Measurements from ENCODE around the gene CEL. TPM values are rescaled to one million over a fixed set of nuclear protein-coding genes. Genes with fewer than 3 reads are reported as not detected.

The CEL gene
- total RNA-seq, 1 experiment from 2014 or later, result 2.8 TPM

DNA sequence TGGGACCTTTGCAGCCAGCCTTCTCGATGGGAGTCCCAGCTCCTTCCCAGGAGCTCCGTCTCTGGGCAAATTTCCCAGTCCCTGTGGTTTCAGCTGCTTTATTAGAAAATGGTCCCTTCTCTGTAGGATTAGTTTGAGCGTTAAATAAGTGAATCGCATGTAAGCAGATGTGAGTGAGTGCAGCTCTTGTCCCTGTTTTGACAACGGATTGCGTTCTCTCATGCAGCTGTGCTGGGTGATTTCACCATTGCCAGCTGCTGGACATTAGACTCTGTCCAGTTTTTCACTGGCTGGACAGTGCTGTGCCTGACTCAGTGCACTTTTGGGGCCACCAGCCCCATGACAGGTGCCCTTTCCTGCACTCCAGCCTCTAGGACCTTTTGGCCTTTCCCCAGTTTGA, 11.6 kb upstream of the CEL start:
- H3K4me1 ChIP-seq (ENCODE audit: insufficient read depth, low read length, poor library complexity, severe bottlenecking), result no peaks in the 10 kb centered on the region
- H3K9me3 ChIP-seq (ENCODE audit: low read depth, low read length, poor library complexity, severe bottlenecking), result no peaks in the 10 kb centered on the region
- H3K27ac ChIP-seq (ENCODE audit: low read depth, low read length, poor library complexity, severe bottlenecking), result no peak overlapping the region
- peak; percentile 31 for DNase-seq (ENCODE audit: low spot score)
- ChIA-PET CTCF (no interaction called here), POLR2A (ENCODE audit: low non-redundant PET) (no interaction called here)
- intact Hi-C loops (cut with micrococcal nuclease; ENCODE audit: unreplicated experiment), result no loop called here
- no peaks in the 10 kb centered on the region for H3K27me3 ChIP-seq (replicated peaks; ENCODE audit: insufficient read depth, low read depth, low read length, poor library complexity)
- no peak for TF ChIP-seq EZH2 (IDR thresholded peaks at IDR 0.05; ENCODE audit: borderline replicate concordance, low read depth, low read length, poor library complexity, severe bottlenecking)
- TF ChIP-seq, protein P1, sequence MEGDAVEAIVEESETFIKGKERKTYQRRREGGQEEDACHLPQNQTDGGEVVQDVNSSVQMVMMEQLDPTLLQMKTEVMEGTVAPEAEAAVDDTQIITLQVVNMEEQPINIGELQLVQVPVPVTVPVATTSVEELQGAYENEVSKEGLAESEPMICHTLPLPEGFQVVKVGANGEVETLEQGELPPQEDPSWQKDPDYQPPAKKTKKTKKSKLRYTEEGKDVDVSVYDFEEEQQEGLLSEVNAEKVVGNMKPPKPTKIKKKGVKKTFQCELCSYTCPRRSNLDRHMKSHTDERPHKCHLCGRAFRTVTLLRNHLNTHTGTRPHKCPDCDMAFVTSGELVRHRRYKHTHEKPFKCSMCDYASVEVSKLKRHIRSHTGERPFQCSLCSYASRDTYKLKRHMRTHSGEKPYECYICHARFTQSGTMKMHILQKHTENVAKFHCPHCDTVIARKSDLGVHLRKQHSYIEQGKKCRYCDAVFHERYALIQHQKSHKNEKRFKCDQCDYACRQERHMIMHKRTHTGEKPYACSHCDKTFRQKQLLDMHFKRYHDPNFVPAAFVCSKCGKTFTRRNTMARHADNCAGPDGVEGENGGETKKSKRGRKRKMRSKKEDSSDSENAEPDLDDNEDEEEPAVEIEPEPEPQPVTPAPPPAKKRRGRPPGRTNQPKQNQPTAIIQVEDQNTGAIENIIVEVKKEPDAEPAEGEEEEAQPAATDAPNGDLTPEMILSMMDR (conservative IDR thresholded peaks at IDR 0.05; ENCODE audit: low read depth, low read length), result no peak
- H3K4me3 ChIP-seq (ENCODE audit: low read depth, low read length, poor library complexity, severe bottlenecking), result no peak overlapping the region
- no TSS peak for BruUV-seq (replicated peaks)
- H3K36me3 ChIP-seq (ENCODE audit: insufficient read depth, low read length, poor library complexity, severe bottlenecking), result peaks cover 62% of the 10 kb centered on the region

DNA sequence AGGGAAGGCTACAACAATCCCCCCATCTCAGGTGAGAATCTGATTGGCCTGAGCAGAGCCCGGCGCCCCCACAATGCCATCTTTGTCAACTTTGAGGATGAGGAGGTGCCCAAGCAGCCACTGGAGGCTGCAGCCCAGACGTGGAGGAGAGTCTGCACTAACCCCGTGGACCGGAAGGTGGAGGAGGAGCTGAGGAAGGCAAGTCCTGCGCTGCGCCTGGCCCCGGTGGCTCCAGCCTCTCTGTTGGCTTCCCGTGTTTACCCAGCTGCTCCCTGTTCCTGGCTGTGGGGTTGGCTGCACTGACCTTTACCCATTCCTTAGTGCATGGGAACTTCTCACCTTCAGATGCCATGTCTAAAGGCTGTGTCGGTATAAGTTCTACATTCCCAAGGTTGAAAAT, 11.0 kb upstream of the CEL start:
- Histone ChIP-seq H3K4me3 (ENCODE audit: low read depth, low read length, poor library complexity, severe bottlenecking) (no peak overlapping the region), H3K27me3 (replicated peaks; ENCODE audit: insufficient read depth, low read depth, low read length, poor library complexity) (no peaks in the 10 kb centered on the region), H3K9me3 (ENCODE audit: low read depth, low read length, poor library complexity, severe bottlenecking) (no peaks in the 10 kb centered on the region), H3K27ac (ENCODE audit: low read depth, low read length, poor library complexity, severe bottlenecking) (no peak overlapping the region), H3K36me3 (ENCODE audit: insufficient read depth, low read length, poor library complexity, severe bottlenecking) (peaks cover 63% of the 10 kb centered on the region), H3K4me1 (ENCODE audit: insufficient read depth, low read length, poor library complexity, severe bottlenecking) (no peaks in the 10 kb centered on the region)
- TF ChIP-seq, protein P1 (conservative IDR thresholded peaks at IDR 0.05; ENCODE audit: low read depth, low read length), result no peak
- ChIA-PET CTCF (no interaction called here), POLR2A (ENCODE audit: low non-redundant PET) (no interaction called here)
- DNase-seq (ENCODE audit: low spot score), result no peak
- intact Hi-C loops (cut with micrococcal nuclease; ENCODE audit: unreplicated experiment), result no loop called here
- BruUV-seq (replicated peaks), result no TSS peak

DNA sequence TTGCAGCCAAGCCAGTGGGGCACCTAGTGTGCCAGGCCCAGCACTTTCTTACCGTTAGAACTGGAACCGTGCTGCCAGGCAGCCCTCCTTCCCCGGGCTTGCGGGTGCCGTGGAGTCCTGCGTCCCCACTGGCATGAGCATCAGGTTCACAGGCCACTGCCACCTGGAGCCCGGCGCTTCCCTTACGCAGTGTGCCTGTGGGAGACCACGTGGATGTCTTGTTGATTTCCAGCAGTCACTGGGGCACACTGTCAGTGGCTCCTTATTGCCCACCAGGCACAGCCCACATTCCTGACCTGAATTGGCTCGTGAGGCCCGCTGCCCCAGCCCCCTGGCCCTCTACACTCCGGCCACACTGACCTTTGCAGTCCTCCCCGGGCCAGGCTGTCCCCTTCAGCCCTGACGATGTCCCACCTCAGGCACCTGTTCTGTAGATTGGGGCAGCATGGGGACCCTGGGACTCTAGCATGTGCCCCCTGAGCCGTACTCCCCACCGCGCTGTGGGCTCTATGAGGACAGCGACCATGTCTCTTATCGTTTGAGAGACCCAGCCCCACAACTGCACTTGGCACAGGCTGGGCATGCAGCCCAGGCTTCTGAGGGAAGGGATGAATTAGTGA, 10.4 kb upstream of the CEL start:
- no peak for TF ChIP-seq EZH2 (IDR thresholded peaks at IDR 0.05; ENCODE audit: borderline replicate concordance, low read depth, low read length, poor library complexity, severe bottlenecking)
- TF ChIP-seq, protein P1 (conservative IDR thresholded peaks at IDR 0.05; ENCODE audit: low read depth, low read length), result no peak
- Histone ChIP-seq H3K27me3 (replicated peaks; ENCODE audit: insufficient read depth, low read depth, low read length, poor library complexity) (no peaks in the 10 kb centered on the region), H3K4me3 (ENCODE audit: low read depth, low read length, poor library complexity, severe bottlenecking) (no peak overlapping the region), H3K36me3 (ENCODE audit: insufficient read depth, low read length, poor library complexity, severe bottlenecking) (peaks cover 68% of the 10 kb centered on the region), H3K4me1 (ENCODE audit: insufficient read depth, low read length, poor library complexity, severe bottlenecking) (no peaks in the 10 kb centered on the region), H3K27ac (ENCODE audit: low read depth, low read length, poor library complexity, severe bottlenecking) (no peak overlapping the region), H3K9me3 (ENCODE audit: low read depth, low read length, poor library complexity, severe bottlenecking) (no peaks in the 10 kb centered on the region)
- intact Hi-C loops (cut with micrococcal nuclease; ENCODE audit: unreplicated experiment), result no loop called here
- POLR2A ChIA-PET (ENCODE audit: low non-redundant PET), result no interaction called here
- DNase-seq (ENCODE audit: low spot score), result no peak
- CTCF ChIA-PET, result no interaction called here
- no TSS peak for BruUV-seq (replicated peaks)

Measured in A673 (cell line).